HG03460 (cell line): ENCODE data around the gene FBXL5.

ENCODE experiments used
- ATAC-seq: cut with Tn5 transposase; IDR thresholded peaks from one replicate; pipeline ENCODE4 v1.9.1; 2021; ENCODE audit not compliant: unreplicated experiment

FBXL5 gene

GRCh38 chr4:15677507-15677988 is 22.4 kb upstream of the FBXL5 start:
- ATAC-seq, result no peak

GRCh38 chr4:15676899-15677298 is 21.7 kb upstream of the FBXL5 start:
- ATAC-seq, result no peak

- no peak for ATAC-seq
These were observed 20.9 kb upstream of the FBXL5 start for GRCh38 chr4:15676039-15676438.

GRCh38 chr4:15675356-15675755 is 20.2 kb upstream of the FBXL5 start:
- no peak for ATAC-seq

- no peak for ATAC-seq
These were observed 19.8 kb upstream of the FBXL5 start for GRCh38 chr4:15674926-15675325.

- ATAC-seq, result no peak
These were observed 18.9 kb upstream of the FBXL5 start for GRCh38 chr4:15674046-15674445.

GRCh38 chr4:15673337-15673736 is 18.2 kb upstream of the FBXL5 start:
- no peak for ATAC-seq

- no peak for ATAC-seq
These were observed 16.9 kb upstream of the FBXL5 start for GRCh38 chr4:15672101-15672500.

- ATAC-seq, result no peak
These were observed 15.4 kb upstream of the FBXL5 start for GRCh38 chr4:15670576-15670975.

GRCh38 chr4:15668566-15669435 is 13.6 kb upstream of the FBXL5 start:
- ATAC-seq, result no peak

- no peak for ATAC-seq
These were observed 11.8 kb upstream of the FBXL5 start for GRCh38 chr4:15667006-15667405.

GRCh38 chr4:15665753-15666365 is 10.7 kb upstream of the FBXL5 start:
- ATAC-seq, result no peak

GRCh38 chr4:15659768-15660570 is 4.8 kb upstream of the FBXL5 start:
- no peak for ATAC-seq

- no peak for ATAC-seq
These were observed 3.6 kb upstream of the FBXL5 start for GRCh38 chr4:15658781-15659180.

- ATAC-seq, result no peak
These were observed 3.1 kb upstream of the FBXL5 start for GRCh38 chr4:15658136-15658770.

GRCh38 chr4:15657366-15657765 is 2.2 kb upstream of the FBXL5 start:
- ATAC-seq, result no peak

GRCh38 chr4:15656038-15656470 is 897 bp upstream of the FBXL5 start:
- no peak for ATAC-seq

- peak; percentile 41 for ATAC-seq
These were observed 449 bp downstream of the FBXL5 start for GRCh38 chr4:15654593-15655222.

- ATAC-seq, result peak; percentile 22
These were observed 1.1 kb downstream of the FBXL5 start for GRCh38 chr4:15653864-15654592.

- no peak for ATAC-seq
These were observed 1.7 kb downstream of the FBXL5 start for GRCh38 chr4:15653420-15653819.
